GM23338 (cell line): ENCODE results near the gene ARFIP1. TPM values are rescaled to one million over a fixed set of nuclear protein-coding genes. Genes with fewer than 3 reads are reported as not detected.

ENCODE experiments used
- ATAC-seq: fragments of 200-7000 bp; cut with Tn5 transposase; 3 replicates; pipeline ENCODE4 v1.9.1; 2020
- DNase-seq: peaks from one replicate; pipeline ENCODE4 v3.0.0-alpha.2; 2015; ENCODE audit warnings: low spot score
- H2AFZ ChIP-seq: fragments of 200-600 bp; sonication (generic); 2 replicates; pipeline ENCODE4 v1.8.0; 2016; ENCODE audit warnings: antibody characterized with exemption, mild to moderate bottlenecking, moderate library complexity
- H3F3A ChIP-seq: fragments of 200-600 bp; sonication (generic); replicated peaks from 2 replicates; pipeline ENCODE4 v1.8.0; 2017; ENCODE audit warnings: antibody characterized with exemption, mixed run types, low read depth
- H3K27ac ChIP-seq: fragments of 200-600 bp; sonication (generic); 2 replicates; pipeline ENCODE4 v1.6.1; 2016; ENCODE audit warnings: low read depth
- H3K27me3 ChIP-seq: fragments of 200-600 bp; sonication (generic); 2 replicates; pipeline ENCODE4 v1.8.0; 2016; ENCODE audit warnings: mild to moderate bottlenecking, mixed run types, moderate library complexity; ENCODE audit not compliant: insufficient read depth
- H3K36me3 ChIP-seq: fragments of 200-600 bp; sonication (generic); 2 replicates; pipeline ENCODE4 v1.8.0; 2016; ENCODE audit warnings: mild to moderate bottlenecking; ENCODE audit not compliant: insufficient read depth
- H3K4me1 ChIP-seq: fragments of 200-600 bp; sonication (generic); 2 replicates; pipeline ENCODE4 v1.8.0; 2016; ENCODE audit warnings: mild to moderate bottlenecking, moderate library complexity; ENCODE audit not compliant: insufficient read depth
- H3K4me2 ChIP-seq: fragments of 200-600 bp; sonication (generic); 2 replicates; pipeline ENCODE4 v1.7.1; 2017; ENCODE audit warnings: mixed run types
- H3K4me3 ChIP-seq: fragments of 200-600 bp; sonication (generic); 2 replicates; pipeline ENCODE4 v1.6.1; 2016; ENCODE audit warnings: mixed run types
- H3K79me2 ChIP-seq: fragments of 200-600 bp; sonication (generic); replicated peaks from 2 replicates; pipeline ENCODE4 v1.8.0; 2017; ENCODE audit warnings: mild to moderate bottlenecking; ENCODE audit not compliant: insufficient read depth
- H3K9me2 ChIP-seq: fragments of 200-600 bp; sonication (generic); 2 replicates; pipeline ENCODE4 v1.8.0; 2017; ENCODE audit not compliant: insufficient read depth
- H4K20me1 ChIP-seq: fragments of 200-600 bp; sonication (generic); replicated peaks from 2 replicates; pipeline ENCODE4 v1.8.0; 2017; ENCODE audit warnings: mild to moderate bottlenecking; ENCODE audit not compliant: insufficient read depth
- H3K27ac Mint-ChIP-seq: 2 replicates; pipeline ENCODE4 v1.8.0; 2020; ENCODE audit warnings: inconsistent platforms, mild to moderate bottlenecking, moderate library complexity, mixed read lengths
- H3K27me3 Mint-ChIP-seq: 3 replicates; pipeline ENCODE4 v1.8.0; 2022; ENCODE audit warnings: low read depth, mild to moderate bottlenecking, moderate library complexity, mixed read lengths, inconsistent platforms; ENCODE audit not compliant: insufficient read depth, poor library complexity
- H3K36me3 Mint-ChIP-seq: 3 replicates; pipeline ENCODE4 v1.8.0; 2021; ENCODE audit warnings: low read depth, mild to moderate bottlenecking, inconsistent platforms, moderate library complexity, mixed read lengths
- H3K4me1 Mint-ChIP-seq: 3 replicates; pipeline ENCODE4 v1.8.0; 2020; ENCODE audit warnings: mild to moderate bottlenecking, inconsistent platforms, mixed read lengths
- H3K4me3 Mint-ChIP-seq: 3 replicates; pipeline ENCODE4 v1.8.0; 2021; ENCODE audit warnings: moderate library complexity, mild to moderate bottlenecking, inconsistent platforms, mixed read lengths
- H3K9me3 Mint-ChIP-seq: 3 replicates; pipeline ENCODE4 v1.8.0; 2020; ENCODE audit warnings: moderate library complexity, mild to moderate bottlenecking, inconsistent platforms, mixed read lengths
- CREB1 ChIP-seq: fragments of 250-450 bp; sonication (Bioruptor Pico); IDR thresholded peaks from 2 replicates; pipeline ENCODE4 v1.5.0; 2020; ENCODE audit warnings: low read depth, mild to moderate bottlenecking, moderate library complexity
- CTCF ChIP-seq, 2 experiments: fragments of 200-600 bp in 1 of 2; sonication (generic) in 1 of 2; conservative IDR thresholded peaks; 2 replicates each; pipeline versions ENCODE4 v1.5.1 to v1.6.1; 2016 to 2017; ENCODE audit warnings: antibody characterized with exemption in 2 of 2, low read depth in 2 of 2, mild to moderate bottlenecking in 2 of 2, moderate library complexity in 1 of 2
- EZH2 ChIP-seq: fragments of 200-600 bp; sonication (generic); IDR thresholded peaks from one replicate; pipeline ENCODE4 v1.8.0; 2017; ENCODE audit warnings: antibody characterized with exemption, mild to moderate bottlenecking, low read depth; ENCODE audit not compliant: unreplicated experiment
- EZH2phosphoT487 ChIP-seq: fragments of 200-600 bp; sonication (generic); IDR thresholded peaks from one replicate; pipeline ENCODE4 v1.8.1; 2018; ENCODE audit warnings: antibody characterized with exemption; ENCODE audit not compliant: unreplicated experiment
- JUNB ChIP-seq: IDR thresholded peaks from one replicate; pipeline ENCODE4 v1.6.1; 2016; ENCODE audit warnings: antibody characterized with exemption; ENCODE audit not compliant: unreplicated experiment
- NANOG ChIP-seq: IDR thresholded peaks from 2 replicates; pipeline ENCODE4 v1.6.1; 2016; ENCODE audit warnings: antibody characterized with exemption, borderline replicate concordance
- POLR2AphosphoS5 ChIP-seq: IDR thresholded peaks from 2 replicates; pipeline ENCODE4 v1.6.1; 2016; ENCODE audit warnings: antibody characterized with exemption, low read depth
- STAT1 ChIP-seq: IDR thresholded peaks from one replicate; pipeline ENCODE4 v1.6.1; 2016; ENCODE audit warnings: antibody characterized with exemption; ENCODE audit not compliant: unreplicated experiment
- ZNF331 ChIP-seq: fragments of 250-450 bp; sonication (Bioruptor Pico); IDR thresholded peaks from 2 replicates; pipeline ENCODE4 v1.5.0; 2020; ENCODE audit warnings: low read depth, mild to moderate bottlenecking, moderate library complexity
- ZNF462 ChIP-seq: fragments of 250-450 bp; sonication (Bioruptor Pico); IDR thresholded peaks from 2 replicates; pipeline ENCODE4 v1.5.0; 2020; ENCODE audit warnings: mild to moderate bottlenecking, moderate library complexity
- polyA plus RNA-seq: library from polyadenylated mRNA; unstranded; fragments of >200 nt; fragmentation: Nextera tagmentation; extraction: Ambion mirVana; gene quantifications from 2 replicates; pipeline ENCODE4 v1.2.1, GENCODE V29; 2016
- total RNA-seq: library from RNA; depleted of rRNA; stranded (reverse); fragments of >200 nt; shearing (Covaris generic); gene quantifications from 2 replicates; pipeline ENCODE4 v1.2.3, GENCODE V29; 2014
- TF ChIP-seq, protein P1 (sequence below): IDR thresholded peaks from one replicate; pipeline ENCODE4 v1.6.1; 2018; ENCODE audit warnings: antibody characterized with exemption; ENCODE audit not compliant: unreplicated experiment
- TF ChIP-seq, protein P2 (sequence below): IDR thresholded peaks from 2 replicates; pipeline ENCODE4 v1.6.1; 2016; ENCODE audit warnings: antibody characterized with exemption

ARFIP1 gene
- total and polyA plus RNA-seq, 2 experiments from 2014 or later, result 46.0 to 49.6 TPM

- H3K4me3 Mint-ChIP-seq, result no peak overlapping the region
- no peaks in the 10 kb centered on the region; the same call in 2 of the 3 replicates for H3K4me1 Mint-ChIP-seq
- peaks cover 24% of the 10 kb centered on the region for H3K9me3 Mint-ChIP-seq
- Histone ChIP-seq H3K4me1 (no peaks in the 10 kb centered on the region; the same call in 1 of the 2 replicates), H3K27me3 (no peaks in the 10 kb centered on the region), H2AFZ (no peak overlapping the region), H3K79me2 (no peaks in the 10 kb centered on the region), H3K4me2 (no peak overlapping the region), H3F3A (no peaks in the 10 kb centered on the region), H4K20me1 (no peaks in the 10 kb centered on the region), H3K36me3 (peaks cover 10% of the 10 kb centered on the region; the same call in 1 of the 2 replicates), H3K9me2 (no peaks in the 10 kb centered on the region), H3K4me3 (no peak overlapping the region), H3K27ac (no peak overlapping the region)
- TF ChIP-seq EZH2phosphoT487 (no peak), ZNF462 (CRISPR knock-in tag) (no peak), CTCF (conservative IDR thresholded peaks at IDR 0.05; ENCODE audit: low read depth in 2 of 2) (no peak), ZNF331 (CRISPR knock-in tag) (no peak), CREB1 (no peak), JUNB (no peak), NANOG (no peak), STAT1 (no peak), EZH2 (no peak), POLR2AphosphoS5 (no peak)
- TF ChIP-seq, protein P1, sequence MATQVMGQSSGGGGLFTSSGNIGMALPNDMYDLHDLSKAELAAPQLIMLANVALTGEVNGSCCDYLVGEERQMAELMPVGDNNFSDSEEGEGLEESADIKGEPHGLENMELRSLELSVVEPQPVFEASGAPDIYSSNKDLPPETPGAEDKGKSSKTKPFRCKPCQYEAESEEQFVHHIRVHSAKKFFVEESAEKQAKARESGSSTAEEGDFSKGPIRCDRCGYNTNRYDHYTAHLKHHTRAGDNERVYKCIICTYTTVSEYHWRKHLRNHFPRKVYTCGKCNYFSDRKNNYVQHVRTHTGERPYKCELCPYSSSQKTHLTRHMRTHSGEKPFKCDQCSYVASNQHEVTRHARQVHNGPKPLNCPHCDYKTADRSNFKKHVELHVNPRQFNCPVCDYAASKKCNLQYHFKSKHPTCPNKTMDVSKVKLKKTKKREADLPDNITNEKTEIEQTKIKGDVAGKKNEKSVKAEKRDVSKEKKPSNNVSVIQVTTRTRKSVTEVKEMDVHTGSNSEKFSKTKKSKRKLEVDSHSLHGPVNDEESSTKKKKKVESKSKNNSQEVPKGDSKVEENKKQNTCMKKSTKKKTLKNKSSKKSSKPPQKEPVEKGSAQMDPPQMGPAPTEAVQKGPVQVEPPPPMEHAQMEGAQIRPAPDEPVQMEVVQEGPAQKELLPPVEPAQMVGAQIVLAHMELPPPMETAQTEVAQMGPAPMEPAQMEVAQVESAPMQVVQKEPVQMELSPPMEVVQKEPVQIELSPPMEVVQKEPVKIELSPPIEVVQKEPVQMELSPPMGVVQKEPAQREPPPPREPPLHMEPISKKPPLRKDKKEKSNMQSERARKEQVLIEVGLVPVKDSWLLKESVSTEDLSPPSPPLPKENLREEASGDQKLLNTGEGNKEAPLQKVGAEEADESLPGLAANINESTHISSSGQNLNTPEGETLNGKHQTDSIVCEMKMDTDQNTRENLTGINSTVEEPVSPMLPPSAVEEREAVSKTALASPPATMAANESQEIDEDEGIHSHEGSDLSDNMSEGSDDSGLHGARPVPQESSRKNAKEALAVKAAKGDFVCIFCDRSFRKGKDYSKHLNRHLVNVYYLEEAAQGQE, result no peak
- TF ChIP-seq, protein P2, sequence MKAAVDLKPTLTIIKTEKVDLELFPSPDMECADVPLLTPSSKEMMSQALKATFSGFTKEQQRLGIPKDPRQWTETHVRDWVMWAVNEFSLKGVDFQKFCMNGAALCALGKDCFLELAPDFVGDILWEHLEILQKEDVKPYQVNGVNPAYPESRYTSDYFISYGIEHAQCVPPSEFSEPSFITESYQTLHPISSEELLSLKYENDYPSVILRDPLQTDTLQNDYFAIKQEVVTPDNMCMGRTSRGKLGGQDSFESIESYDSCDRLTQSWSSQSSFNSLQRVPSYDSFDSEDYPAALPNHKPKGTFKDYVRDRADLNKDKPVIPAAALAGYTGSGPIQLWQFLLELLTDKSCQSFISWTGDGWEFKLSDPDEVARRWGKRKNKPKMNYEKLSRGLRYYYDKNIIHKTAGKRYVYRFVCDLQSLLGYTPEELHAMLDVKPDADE, result no peak
- H3K27ac Mint-ChIP-seq, result no peak overlapping the region
- no peaks in the 10 kb centered on the region for H3K27me3 Mint-ChIP-seq
- ATAC-seq (no peak), DNase-seq (no peak)
- peaks cover 45% of the 10 kb centered on the region for H3K36me3 Mint-ChIP-seq
Measured at GRCh38 chr4:152877868-152878267, 98.1 kb downstream of the ARFIP1 start.
